Endothelial cell of umbilical vein (primary cell): ENCODE data around the gene CDK19. TPM values are rescaled to one million over a fixed set of nuclear protein-coding genes. Genes with fewer than 3 reads are reported as not detected.

Source experiments
- BruUV-seq: library from RNA; stranded (reverse); fragments of 400-500 nt; replicated peaks from 2 replicates; lab custom pipeline; 2021; lab: Mats Ljungman, UMichigan
- CTCF ChIA-PET: fragments of 300-600, 350-600 bp; sonication (Branson Sonifier 250); formaldehyde crosslinking; loops from one replicate; lab custom pipeline; 2021; ENCODE audit warnings: antibody characterized with exemption, inconsistent platforms; lab: Charles Lee
- POLR2A ChIA-PET: fragments of 300-600, 350-600 bp; sonication (Branson Sonifier 250); formaldehyde crosslinking; loops from one replicate; lab custom pipeline; 2021; ENCODE audit warnings: antibody characterized with exemption, inconsistent platforms; lab: Charles Lee
- DNase-seq: peaks from one replicate; pipeline ENCODE4 v3.0.0-alpha.2; 2011; ENCODE audit warnings: low read depth, low spot score
- FAIRE-seq: peaks from 2 replicates; lab custom pipeline; 2011; peaks lifted over from hg19 to GRCh38; lab: Jason Lieb, UNC
- H2AFZ ChIP-seq: 2 replicates; pipeline ENCODE4 v1.6.0; 2012; ENCODE audit warnings: low read depth, low read length, control low read depth, inconsistent platforms
- H3K27ac ChIP-seq: 2 replicates; pipeline ENCODE4 v1.5.1; 2011; ENCODE audit warnings: low read depth, mild to moderate bottlenecking, control low read depth, low read length, moderate library complexity; ENCODE audit not compliant: insufficient read depth
- H3K27me3 ChIP-seq, 2 experiments: 2 replicates each; pipeline versions ENCODE4 v1.6.0 to v1.6.1; 2011; ENCODE audit warnings: low read length in 2 of 2, mixed read lengths in 1 of 2; ENCODE audit not compliant: control insufficient read depth in 2 of 2, insufficient read depth in 2 of 2
- H3K36me3 ChIP-seq, 2 experiments: 2 replicates in 1 of 2; 3 replicates in 1 of 2; pipeline ENCODE4 v1.5.1; 2011; ENCODE audit warnings: low read length in 2 of 2, mild to moderate bottlenecking in 1 of 2, moderate library complexity in 1 of 2; ENCODE audit not compliant: control insufficient read depth in 2 of 2, insufficient read depth in 2 of 2; ENCODE audit errors: extremely low read depth in 1 of 2
- H3K4me1 ChIP-seq: 3 replicates; pipeline ENCODE4 v1.5.1; 2011; ENCODE audit warnings: mild to moderate bottlenecking, low read length; ENCODE audit not compliant: control insufficient read depth, insufficient read depth; ENCODE audit errors: extremely low read depth
- H3K4me2 ChIP-seq: 2 replicates; pipeline ENCODE4 v1.6.1; 2011; ENCODE audit warnings: low read length, control low read depth, mixed read lengths; ENCODE audit not compliant: insufficient read depth
- H3K4me3 ChIP-seq, 3 experiments: fragments of 200-600 bp in 1 of 3; sonication (generic), shearing (Covaris generic) in 1 of 3; replicated peaks in 1 of 3; 2 replicates each; pipeline ENCODE4 v1.5.1; 2011 to 2016; ENCODE audit warnings: control low read depth in 3 of 3, low read length in 3 of 3, mild to moderate bottlenecking in 2 of 3, inconsistent platforms in 1 of 3, low read depth in 1 of 3, moderate library complexity in 1 of 3; ENCODE audit not compliant: insufficient read depth in 1 of 3
- H3K79me2 ChIP-seq: 2 replicates; pipeline ENCODE4 v1.6.0; 2012; ENCODE audit warnings: low read length, inconsistent platforms; ENCODE audit not compliant: control insufficient read depth, insufficient read depth
- H3K9ac ChIP-seq: replicated peaks from 2 replicates; pipeline ENCODE3; 2011; ENCODE audit warnings: low read length, control low read depth; ENCODE audit not compliant: insufficient read depth; ENCODE audit errors: extremely low read depth
- H3K9me1 ChIP-seq: replicated peaks from 3 replicates; pipeline ENCODE4 v1.6.0; 2011; ENCODE audit warnings: mild to moderate bottlenecking, low read length; ENCODE audit not compliant: control insufficient read depth, insufficient read depth; ENCODE audit errors: extremely low read depth
- H3K9me3 ChIP-seq: replicated peaks from 2 replicates; pipeline ENCODE4 v1.5.1; 2012; ENCODE audit warnings: low read length, inconsistent platforms; ENCODE audit not compliant: control insufficient read depth, insufficient read depth
- H4K20me1 ChIP-seq: replicated peaks from 2 replicates; pipeline ENCODE3; 2011; ENCODE audit warnings: mild to moderate bottlenecking, low read length; ENCODE audit not compliant: control insufficient read depth, insufficient read depth; ENCODE audit errors: extremely low read depth
- CTCF ChIP-seq, 2 donors: IDR thresholded peaks; 1 replicate in 1 of 2; 2 replicates in 1 of 2; pipeline ENCODE4 v1.5.1; 2011; ENCODE audit warnings: low read length in 2 of 2, mild to moderate bottlenecking in 2 of 2, moderate library complexity in 2 of 2, control low read depth in 1 of 2, inconsistent platforms in 1 of 2, low read depth in 1 of 2; ENCODE audit not compliant: insufficient read depth in 1 of 2; ENCODE audit errors: extremely low read depth in 1 of 2
- EZH2 ChIP-seq: IDR thresholded peaks from 2 replicates; pipeline ENCODE4 v1.6.1; 2012; ENCODE audit warnings: borderline replicate concordance, low read depth, mild to moderate bottlenecking, moderate library complexity, low read length, inconsistent platforms; ENCODE audit not compliant: severe bottlenecking
- FOS ChIP-seq: IDR thresholded peaks from 2 replicates; pipeline ENCODE4 v1.6.1; 2011; ENCODE audit warnings: mild to moderate bottlenecking, low read length, moderate library complexity, borderline replicate concordance; ENCODE audit not compliant: insufficient read depth
- GATA2 ChIP-seq: IDR thresholded peaks from 2 replicates; pipeline ENCODE4 v1.7.0; 2011; ENCODE audit warnings: low read depth, mild to moderate bottlenecking, moderate library complexity, mixed read lengths, low read length; ENCODE audit not compliant: insufficient read length, insufficient read depth
- JUN ChIP-seq: IDR thresholded peaks from 2 replicates; pipeline ENCODE4 v1.6.1; 2011; ENCODE audit warnings: borderline replicate concordance, low read depth; ENCODE audit not compliant: insufficient read length, insufficient read depth
- MAX ChIP-seq: IDR thresholded peaks from 2 replicates; pipeline ENCODE4 v1.6.1; 2011; ENCODE audit not compliant: insufficient read depth, insufficient read length
- MYC ChIP-seq: IDR thresholded peaks from one replicate; pipeline ENCODE4 v1.6.1; 2011; ENCODE audit warnings: mild to moderate bottlenecking, low read depth, low read length
- POLR2A ChIP-seq: IDR thresholded peaks from 2 replicates; pipeline ENCODE4 v1.6.1; 2012; ENCODE audit warnings: low read depth, mild to moderate bottlenecking, control low read depth, low read length
- POLR2AphosphoS5 ChIP-seq: IDR thresholded peaks from 2 replicates; pipeline ENCODE4 v1.6.1; 2012; ENCODE audit warnings: low read depth, mild to moderate bottlenecking, control low read depth, low read length, moderate library complexity; ENCODE audit not compliant: insufficient read depth
- dilution Hi-C: fragments of 300-500 bp; cut with MboI; formaldehyde crosslinking; loops from one replicate; pipeline ENCODE4 v1.15.0; 2019; ENCODE audit warnings: low sequenced_read_pairs; ENCODE audit not compliant: extremely low pct_ligation_motif_present
- intact Hi-C: fragments of 100-400 bp; cut with micrococcal nuclease; formaldehyde crosslinking; loops from one replicate; pipeline ENCODE4 v1.10.0; 2022
- polyA plus RNA-seq, 4 experiments: library from polyadenylated mRNA; depleted of rRNA in 3 of 4; stranded (reverse) in 3 of 4; unstranded in 1 of 4; fragments of >200 nt; gene quantifications; 2 replicates each; pipeline versions ENCODE4 v1.2.1 to v1.2.3, GENCODE V29; 2011 to 2012; ENCODE audit warnings: missing spikeins in 1 of 4
- total RNA-seq: library from RNA; stranded (reverse); gene quantifications from 2 replicates; pipeline ENCODE4 v1.2.3, GENCODE V29; 2021

The CDK19 gene
- total and polyA plus RNA-seq, 2 donors (not counting 3 experiments of a cell fraction or from before 2014, with no cell fraction given) = 4.6 to 12.1 TPM

DNA sequence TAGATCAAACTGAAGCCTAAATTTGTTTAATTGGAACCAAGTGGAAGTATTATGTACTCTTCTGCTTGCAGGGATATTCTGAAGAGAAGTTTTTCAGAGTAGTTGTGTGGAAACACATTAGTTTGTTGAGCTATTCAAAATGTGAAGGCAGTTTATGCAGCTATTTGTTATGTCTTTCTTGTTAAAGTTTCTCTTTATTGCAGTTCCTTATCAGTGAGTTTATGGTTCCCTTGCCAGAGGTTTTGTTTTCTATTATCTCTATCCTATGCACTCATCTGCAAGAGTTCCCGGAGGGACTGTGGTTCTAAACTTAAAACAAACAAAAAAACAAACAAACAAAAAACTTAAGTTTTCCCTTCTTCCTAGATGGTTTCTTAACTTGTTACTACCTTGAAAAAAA lies 195.2 kb downstream of the CDK19 start:
- Histone ChIP-seq H3K9ac (no peak overlapping the region), H3K4me1 (peaks cover 2% of the 10 kb centered on the region), H3K4me3 (no peak overlapping the region), H4K20me1 (no peaks in the 10 kb centered on the region), H3K9me1 (no peaks in the 10 kb centered on the region), H3K9me3 (no peaks in the 10 kb centered on the region), H3K27ac (no peak overlapping the region), H2AFZ (no peak overlapping the region), H3K4me2 (no peak overlapping the region), H3K36me3 (no peaks in the 10 kb centered on the region), H3K27me3 (no peaks in the 10 kb centered on the region), H3K79me2 (no peaks in the 10 kb centered on the region)
- ChIA-PET CTCF (interaction anchor here (0.7 to 1.3 kb wide), 3 partner anchors 9 to 117 kb away, joined by 3 to 4 read pairs (median 3); no protein-coding TSS in a partner anchor), POLR2A (no interaction called here)
- no TSS peak for BruUV-seq
- intact Hi-C loops = no loop called here
- TF ChIP-seq MAX = no peak
- TF ChIP-seq POLR2A = no peak
- TF ChIP-seq POLR2AphosphoS5 = no peak
- no peak for TF ChIP-seq MYC
- TF ChIP-seq JUN = no peak
- TF ChIP-seq GATA2 = no peak
- no peak for TF ChIP-seq CTCF (IDR thresholded peaks at IDR 0.05; ENCODE audit: extremely low read depth in 1 of 2, insufficient read depth in 1 of 2, low read depth in 1 of 2, low read length in 2 of 2)
- no peak for TF ChIP-seq EZH2
- TF ChIP-seq FOS = no peak
- FAIRE-seq (no peak), DNase-seq (no peak)
- dilution Hi-C loops = no loop called here
